DND-41 (cell line): ENCODE data around the gene ZBTB32.

Source experiments
- ATAC-seq: fragments of 200-7000 bp; cut with Tn5 transposase; 3 replicates; pipeline ENCODE4 v1.9.1; 2021; ENCODE audit warnings: low read depth; ENCODE audit not compliant: insufficient read depth
- DNase-seq: peaks from one replicate; pipeline ENCODE4 v3.0.0-alpha.2; 2020
- H2AFZ ChIP-seq: 2 replicates; pipeline ENCODE4 v1.6.0; 2012; ENCODE audit warnings: low read depth, low read length
- H3K27ac ChIP-seq: 2 replicates; pipeline ENCODE4 v1.5.1; 2012; ENCODE audit warnings: low read length, inconsistent platforms
- H3K27me3 ChIP-seq: fragments of 200-600 bp; sonication (generic); 2 replicates; pipeline ENCODE4 v1.6.0; 2012; ENCODE audit warnings: low read length, mild to moderate bottlenecking, inconsistent platforms; ENCODE audit not compliant: insufficient read depth, poor library complexity
- H3K36me3 ChIP-seq: 2 replicates; pipeline ENCODE4 v1.5.1; 2012; ENCODE audit warnings: low read length, inconsistent platforms; ENCODE audit not compliant: insufficient read depth
- H3K4me1 ChIP-seq: 2 replicates; pipeline ENCODE4 v1.5.1; 2012; ENCODE audit warnings: mild to moderate bottlenecking, low read length; ENCODE audit not compliant: insufficient read depth
- H3K4me2 ChIP-seq: 2 replicates; pipeline ENCODE4 v1.6.0; 2012; ENCODE audit warnings: mild to moderate bottlenecking, moderate library complexity, low read length, inconsistent platforms; ENCODE audit not compliant: insufficient read depth
- H3K4me3 ChIP-seq, 2 experiments: fragments of 200-600 bp in 1 of 2; shearing (Covaris generic) in 1 of 2; 2 replicates each; pipeline ENCODE4 v1.5.1; 2012 to 2016; ENCODE audit warnings: inconsistent platforms in 2 of 2, low read length in 2 of 2, mild to moderate bottlenecking in 2 of 2, low read depth in 1 of 2, moderate library complexity in 1 of 2
- H3K79me2 ChIP-seq: 2 replicates; pipeline ENCODE4 v1.6.0; 2012; ENCODE audit warnings: low read length, inconsistent platforms; ENCODE audit not compliant: insufficient read depth
- H3K9ac ChIP-seq: 2 replicates; pipeline ENCODE4 v1.6.0; 2012; ENCODE audit warnings: low read depth, mild to moderate bottlenecking, inconsistent platforms, low read length, moderate library complexity
- H3K9me3 ChIP-seq: 2 replicates; pipeline ENCODE4 v1.5.1; 2012; ENCODE audit warnings: low read length, moderate library complexity, mild to moderate bottlenecking, inconsistent platforms; ENCODE audit not compliant: insufficient read depth, severe bottlenecking
- H4K20me1 ChIP-seq: 2 replicates; pipeline ENCODE4 v1.6.0; 2012; ENCODE audit warnings: low read length; ENCODE audit not compliant: insufficient read depth
- EZH2 ChIP-seq: IDR thresholded peaks from 3 replicates; pipeline ENCODE4 v1.6.1; 2012; ENCODE audit warnings: borderline replicate concordance, low read depth, mild to moderate bottlenecking, moderate library complexity, low read length, inconsistent platforms; ENCODE audit not compliant: severe bottlenecking
- TF ChIP-seq, protein P1 (sequence below): IDR thresholded peaks from 2 replicates; pipeline ENCODE4 v1.5.1; 2012; ENCODE audit warnings: borderline replicate concordance, low read length, moderate library complexity, mild to moderate bottlenecking; ENCODE audit not compliant: poor library complexity, severe bottlenecking; ENCODE audit errors: extremely low read depth

The ZBTB32 gene

DNA sequence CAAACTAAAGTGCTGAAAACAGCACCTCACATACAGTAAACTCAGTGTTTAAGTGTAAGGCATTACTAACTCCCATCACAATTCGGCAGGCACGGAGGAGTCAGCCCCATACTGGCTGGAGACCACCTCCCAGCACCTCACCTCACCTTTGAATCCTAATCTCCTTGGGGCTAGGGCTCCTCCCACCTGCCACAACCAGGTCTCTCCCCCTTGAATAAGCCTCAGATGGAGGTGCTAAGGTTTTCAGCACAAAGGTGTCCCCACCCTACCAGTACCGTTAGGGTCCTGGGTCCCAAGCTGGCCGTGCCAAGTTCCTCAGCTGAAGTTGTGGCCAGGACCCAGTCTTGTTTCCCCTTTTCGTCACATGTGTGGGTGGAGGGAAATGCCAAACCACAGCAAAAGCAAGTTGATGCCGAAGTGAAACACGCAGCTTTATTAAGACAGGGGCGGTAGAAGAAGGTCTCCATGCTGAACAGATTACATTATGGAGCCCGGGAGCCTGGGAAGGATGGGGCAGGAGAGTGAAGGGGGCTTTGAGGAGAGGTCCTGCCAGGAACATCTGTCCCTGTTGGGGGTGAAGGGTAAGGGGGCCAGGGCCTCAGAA, 37.9 kb downstream of the ZBTB32 start, which contains the start of gene IGFLR1:
Gene IGFLR1 (minus strand): TSS at position 332 of the 604 bp plus-strand sequence. CDS start 1,272 bp downstream, outside the sequence.
- Histone ChIP-seq H3K9me3 (no peaks in the 10 kb centered on the region), H3K27me3 (no peaks in the 10 kb centered on the region), H3K4me3 (peak within 1 kb of the TSS in 1 of 2 experiments; percentile 88; a peak in 1 of 4 replicates), H3K79me2 (peaks cover 27% of the 10 kb centered on the region), H2AFZ (no peak within 1 kb of the TSS), H3K36me3 (peaks cover 32% of the 10 kb centered on the region), H3K27ac (no peak within 1 kb of the TSS), H3K4me1 (peaks cover 64% of the 10 kb centered on the region), H3K9ac (peak within 1 kb of the TSS; percentile 68), H4K20me1 (0 out of 2 replicates have a peak, but pooled peaks cover 3% of the 10 kb centered on the region), H3K4me2 (peak within 1 kb of the TSS; percentile 99)
- no peak for DNase-seq
- no peak for ATAC-seq
- TF ChIP-seq EZH2 = no peak
- TF ChIP-seq, protein P1, sequence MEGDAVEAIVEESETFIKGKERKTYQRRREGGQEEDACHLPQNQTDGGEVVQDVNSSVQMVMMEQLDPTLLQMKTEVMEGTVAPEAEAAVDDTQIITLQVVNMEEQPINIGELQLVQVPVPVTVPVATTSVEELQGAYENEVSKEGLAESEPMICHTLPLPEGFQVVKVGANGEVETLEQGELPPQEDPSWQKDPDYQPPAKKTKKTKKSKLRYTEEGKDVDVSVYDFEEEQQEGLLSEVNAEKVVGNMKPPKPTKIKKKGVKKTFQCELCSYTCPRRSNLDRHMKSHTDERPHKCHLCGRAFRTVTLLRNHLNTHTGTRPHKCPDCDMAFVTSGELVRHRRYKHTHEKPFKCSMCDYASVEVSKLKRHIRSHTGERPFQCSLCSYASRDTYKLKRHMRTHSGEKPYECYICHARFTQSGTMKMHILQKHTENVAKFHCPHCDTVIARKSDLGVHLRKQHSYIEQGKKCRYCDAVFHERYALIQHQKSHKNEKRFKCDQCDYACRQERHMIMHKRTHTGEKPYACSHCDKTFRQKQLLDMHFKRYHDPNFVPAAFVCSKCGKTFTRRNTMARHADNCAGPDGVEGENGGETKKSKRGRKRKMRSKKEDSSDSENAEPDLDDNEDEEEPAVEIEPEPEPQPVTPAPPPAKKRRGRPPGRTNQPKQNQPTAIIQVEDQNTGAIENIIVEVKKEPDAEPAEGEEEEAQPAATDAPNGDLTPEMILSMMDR = no peak

DNA sequence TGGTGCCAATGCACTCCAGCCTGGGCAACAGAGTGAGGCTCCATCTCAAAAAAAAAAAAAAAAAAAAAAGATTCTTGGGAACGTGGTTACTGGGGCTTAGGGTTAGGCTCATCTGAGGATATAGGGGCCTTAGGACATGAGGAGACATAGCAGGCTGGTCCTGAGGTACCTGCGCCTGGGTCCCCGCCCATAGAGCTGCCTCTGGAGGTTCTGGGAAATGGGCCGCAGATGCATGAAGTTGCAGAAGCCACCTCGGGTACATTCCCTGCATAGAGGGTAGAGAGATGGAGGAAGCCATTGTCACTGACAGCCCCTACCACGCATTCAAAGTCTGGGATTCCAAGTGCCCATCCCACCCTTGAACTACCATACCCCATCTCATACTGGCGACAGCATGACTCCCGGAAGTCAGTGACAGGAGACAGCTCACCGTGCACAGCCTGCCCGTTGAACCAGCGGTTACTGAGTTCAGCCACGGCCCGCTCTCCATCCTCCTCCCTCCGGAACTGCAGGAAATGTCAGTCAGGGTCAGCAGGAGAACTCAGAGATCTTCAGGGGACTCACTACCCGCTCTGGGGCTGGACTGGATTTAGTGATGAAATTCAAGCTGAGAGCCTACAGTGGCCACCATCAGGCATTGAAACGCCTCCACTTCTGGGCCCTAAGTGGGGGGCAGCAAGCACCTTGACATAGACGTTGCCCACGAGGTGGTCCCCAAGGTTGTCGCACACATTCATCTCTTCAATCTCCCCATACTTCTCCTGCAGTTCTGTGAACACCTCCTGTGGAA, 39.5 kb downstream of the ZBTB32 start:
- ATAC-seq (no peak), DNase-seq (no peak)
- TF ChIP-seq, protein P1 = no peak
- TF ChIP-seq EZH2 = no peak
- Histone ChIP-seq H3K4me3 (peak overlapping the region in 1 of 2 experiments; percentile 64; a peak in 2 of 4 replicates), H3K36me3 (peaks cover 18% of the 10 kb centered on the region), H3K27me3 (no peaks in the 10 kb centered on the region), H3K4me2 (peak overlapping the region; percentile 99), H4K20me1 (no peaks in the 10 kb centered on the region), H3K9me3 (no peaks in the 10 kb centered on the region), H3K79me2 (peaks cover 32% of the 10 kb centered on the region), H3K9ac (peak overlapping the region; percentile 94), H3K4me1 (peaks cover 74% of the 10 kb centered on the region), H2AFZ (no peak overlapping the region), H3K27ac (peak overlapping the region; percentile 97)

DNA sequence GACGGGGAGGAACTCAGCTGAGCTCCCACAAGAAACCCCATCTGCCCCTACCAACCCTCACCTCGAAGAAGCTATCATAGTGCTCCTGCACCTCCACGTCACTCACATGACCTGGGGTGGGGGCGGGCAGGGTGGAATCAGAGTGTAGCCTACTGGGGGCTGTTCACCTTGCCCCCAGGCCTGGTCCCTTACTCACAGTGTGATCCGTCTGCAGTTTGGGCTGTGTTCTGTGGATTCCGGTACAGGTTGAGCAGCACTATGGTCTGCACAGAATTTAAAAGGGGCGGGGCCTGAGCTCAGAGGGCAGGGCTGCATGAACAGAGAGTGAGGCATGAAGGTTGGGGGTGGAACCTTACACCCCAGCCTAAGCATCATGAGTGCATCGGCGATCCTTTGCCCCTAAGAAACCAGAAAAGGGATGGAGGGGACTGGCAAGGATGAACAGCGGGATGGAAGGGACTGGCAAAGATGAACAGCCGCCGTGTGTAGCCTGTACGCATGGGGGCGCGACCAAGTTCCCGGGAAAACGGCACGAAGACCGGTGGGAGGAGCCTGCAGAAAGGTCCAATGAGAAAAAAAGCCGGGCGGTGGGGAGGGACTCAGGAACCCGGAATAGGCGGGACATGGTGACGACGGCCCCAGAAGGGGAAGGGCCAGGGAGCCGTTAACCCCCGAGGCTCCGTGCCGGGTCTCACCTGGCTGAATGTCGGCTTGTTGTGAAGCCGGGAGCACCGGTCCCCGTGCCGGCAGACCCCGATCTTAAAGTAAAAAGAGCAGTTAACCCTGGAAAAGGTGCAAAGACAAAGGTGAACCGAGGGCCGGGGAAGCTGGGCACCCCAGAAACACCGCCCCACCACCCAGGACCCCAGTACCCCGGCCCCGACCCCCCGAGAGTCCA, 40.3 kb downstream of the ZBTB32 start:
- peak; percentile 47 for ATAC-seq
- Histone ChIP-seq H3K9ac (peak overlapping the region; percentile 94), H2AFZ (peak overlapping the region; percentile 85)

More for the DNA sequence above, 40.3 kb downstream of the ZBTB32 start:
- Histone ChIP-seq H3K27me3 (no peaks in the 10 kb centered on the region), H3K36me3 (peaks cover 11% of the 10 kb centered on the region), H3K4me3 (peak overlapping the region; percentile 64 to 86), H3K9me3 (no peaks in the 10 kb centered on the region), H4K20me1 (no peaks in the 10 kb centered on the region), H3K79me2 (peaks cover 38% of the 10 kb centered on the region), H3K4me2 (peak overlapping the region; percentile 99), H3K27ac (peak overlapping the region; percentile 97), H3K4me1 (peaks cover 76% of the 10 kb centered on the region)
- TF ChIP-seq, protein P1 = peak; percentile 65
- no peak for TF ChIP-seq EZH2
- DNase-seq = peak; percentile 96
